HepG2 (cell line): ENCODE data around the gene CLDN9. TPM values are rescaled to one million over a fixed set of nuclear protein-coding genes. Genes with fewer than 3 reads are reported as not detected.

ENCODE experiments used
- AHDC1 ChIP-seq: sonication (generic); formaldehyde crosslinking; IDR thresholded peaks from 2 replicates; pipeline ENCODE4 v1.5.1; 2020; ENCODE audit warnings: mild to moderate bottlenecking, missing genetic modification reagents, borderline replicate concordance
- CREBL2 ChIP-seq: sonication (generic); formaldehyde crosslinking; IDR thresholded peaks from 2 replicates; pipeline ENCODE4 v1.8.1; 2023; ENCODE audit warnings: missing genetic modification reagents, mild to moderate bottlenecking, borderline replicate concordance
- HBP1 ChIP-seq: IDR thresholded peaks from 2 replicates; pipeline ENCODE4 v1.6.1; 2016; ENCODE audit warnings: low read depth, control low read depth
- HCFC1 ChIP-seq: fragments of 150-350 bp; IDR thresholded peaks from 2 replicates; pipeline ENCODE4 v1.6.1; 2014; ENCODE audit warnings: low read depth, low read length
- HNF1B ChIP-seq: sonication (generic); formaldehyde crosslinking; IDR thresholded peaks from 2 replicates; pipeline ENCODE4 v1.5.1; 2020; ENCODE audit warnings: mild to moderate bottlenecking, moderate library complexity, missing genetic modification reagents
- PHB2 ChIP-seq: fragments of 450-650 bp; IDR thresholded peaks from 2 replicates; pipeline ENCODE4 v1.6.1; 2018; ENCODE audit not compliant: partially characterized antibody
- POGK ChIP-seq: sonication (generic); formaldehyde crosslinking; conservative IDR thresholded peaks from 2 replicates; pipeline ENCODE4 v1.8.0; 2022; ENCODE audit warnings: mild to moderate bottlenecking, moderate library complexity, missing genetic modification reagents
- SAP130 ChIP-seq: IDR thresholded peaks from 2 replicates; pipeline ENCODE4 v1.6.1; 2016; ENCODE audit warnings: low read depth
- THAP7 ChIP-seq: sonication (generic); formaldehyde crosslinking; IDR thresholded peaks from 2 replicates; pipeline ENCODE4 v1.8.1; 2023; ENCODE audit warnings: mild to moderate bottlenecking, missing genetic modification reagents
- TSC22D2 ChIP-seq: sonication (generic); formaldehyde crosslinking; IDR thresholded peaks from 2 replicates; pipeline ENCODE4 v1.5.1; 2020; ENCODE audit warnings: missing genetic modification reagents, mild to moderate bottlenecking, borderline replicate concordance
- XRCC5 ChIP-seq: fragments of 200-400 bp; formaldehyde crosslinking; optimal IDR thresholded peaks from 2 replicates; pipeline ENCODE3; 2017; ENCODE audit warnings: mild to moderate bottlenecking, low read length
- ZNF512 ChIP-seq: sonication (generic); formaldehyde crosslinking; IDR thresholded peaks from 2 replicates; pipeline ENCODE4 v1.4.0; 2020; ENCODE audit warnings: mild to moderate bottlenecking, missing genetic modification reagents
- ZNF556 ChIP-seq: sonication (generic); formaldehyde crosslinking; IDR thresholded peaks from 2 replicates; pipeline ENCODE4 v1.4.0; 2020; ENCODE audit warnings: mild to moderate bottlenecking, missing genetic modification reagents, borderline replicate concordance
- ZNF614 ChIP-seq: IDR thresholded peaks from 2 replicates; pipeline ENCODE4 v1.6.1; 2018; ENCODE audit warnings: missing biosample characterization, missing genetic modification reagents, inconsistent platforms, borderline replicate concordance
- polyA plus RNA-seq, 8 experiments: library from polyadenylated mRNA; depleted of rRNA in 3 of 8; stranded (reverse) in 7 of 8; unstranded in 1 of 8; fragments of >200 nt; fragmentation: Illumina TruSeq in 4 of 8; extraction: Trizol in 4 of 8; gene quantifications; 2 replicates each; pipeline versions ENCODE4 v1.2.1 to v1.2.3, GENCODE V29; 2011 to 2016; ENCODE audit warnings: low read depth in 4 of 8, missing spikeins in 1 of 8, mixed read lengths in 1 of 8; ENCODE audit not compliant: insufficient read depth in 1 of 8
- total RNA-seq, 5 experiments: library from RNA; depleted of rRNA; stranded (reverse); fragments of >200 nt; fragmentation: Illumina TruSeq; extraction: Trizol; gene quantifications; 2 replicates each; pipeline ENCODE4 v1.2.3, GENCODE V29; 2016; ENCODE audit warnings: low read depth in 1 of 5

The CLDN9 gene
- total and polyA plus RNA-seq, 2 of the 13 experiments (the other 11 are each of a cell fraction or from before 2014, with no cell fraction given), result 0.15 to 0.26 TPM

- peak; percentile 74 for TF ChIP-seq THAP7 (CRISPR knock-in tag)
- TF ChIP-seq POGK (CRISPR knock-in tag), result 0 out of 2 replicates have a peak, but pooled peaks have one; percentile 3
- TF ChIP-seq ZNF512 (CRISPR knock-in tag), result no peak
- 0 out of 2 replicates have a peak, but pooled peaks have one; percentile 6 for TF ChIP-seq SAP130
- TF ChIP-seq TSC22D2 (CRISPR knock-in tag), result 0 out of 2 replicates have a peak, but pooled peaks have one; percentile 4
- no peak for TF ChIP-seq HCFC1
- TF ChIP-seq ZNF556 (CRISPR knock-in tag), result no peak
- TF ChIP-seq XRCC5, result no peak
- 0 out of 2 replicates have a peak, but pooled peaks have one; percentile 3 for TF ChIP-seq ZNF614 (CRISPR knock-in tag)
- TF ChIP-seq HBP1 (CRISPR knock-in tag), result peak; percentile 94; the same call in 1 of the 2 replicates
- TF ChIP-seq PHB2, result no peak
- 0 out of 2 replicates have a peak, but pooled peaks have one; percentile 30 for TF ChIP-seq CREBL2 (CRISPR knock-in tag)
- TF ChIP-seq AHDC1, result 0 out of 2 replicates have a peak, but pooled peaks have one; percentile 33
- TF ChIP-seq HNF1B, result peak; percentile 44; the same call in 1 of the 2 replicates
Measured at GRCh38 chr16:3019594-3020246, 7.0 kb downstream of the CLDN9 start (continued).
